Measurements from ENCODE around the gene APBB2. TPM values are rescaled to one million over a fixed set of nuclear protein-coding genes. Genes with fewer than 3 reads are reported as not detected.

APBB2 gene
- total RNA-seq, 1 donor from 2014 or later, result 63.2 TPM

DNA sequence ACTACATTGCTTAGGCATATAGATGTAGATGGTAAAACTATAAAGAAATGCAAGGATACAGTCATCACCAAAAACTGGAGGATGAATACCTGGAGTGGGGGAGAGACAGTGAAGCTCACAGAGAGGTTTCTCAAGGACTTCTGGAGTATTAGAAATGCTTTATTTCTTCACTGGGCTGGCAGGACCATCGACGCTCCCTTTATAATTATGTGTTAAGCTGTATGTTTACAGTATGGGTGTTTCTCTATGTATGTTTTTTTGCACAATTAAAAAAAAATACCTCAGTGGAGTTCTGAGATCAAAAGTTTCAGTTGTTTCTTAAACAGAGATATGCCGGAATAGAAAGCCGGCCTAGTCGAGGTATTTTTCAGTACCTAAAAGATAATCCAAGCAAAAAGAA lies 263.3 kb downstream of the APBB2 start:
- Mint-ChIP-seq H3K4me1 (peaks cover 11% of the 10 kb centered on the region), H3K9me3 (no peaks in the 10 kb centered on the region), H3K4me3 (no peak overlapping the region), H3K36me3 (no peaks in the 10 kb centered on the region), H3K27ac (no peak overlapping the region), H3K27me3 (ENCODE audit: low read depth) (no peaks in the 10 kb centered on the region)
- TF ChIP-seq, protein P1, sequence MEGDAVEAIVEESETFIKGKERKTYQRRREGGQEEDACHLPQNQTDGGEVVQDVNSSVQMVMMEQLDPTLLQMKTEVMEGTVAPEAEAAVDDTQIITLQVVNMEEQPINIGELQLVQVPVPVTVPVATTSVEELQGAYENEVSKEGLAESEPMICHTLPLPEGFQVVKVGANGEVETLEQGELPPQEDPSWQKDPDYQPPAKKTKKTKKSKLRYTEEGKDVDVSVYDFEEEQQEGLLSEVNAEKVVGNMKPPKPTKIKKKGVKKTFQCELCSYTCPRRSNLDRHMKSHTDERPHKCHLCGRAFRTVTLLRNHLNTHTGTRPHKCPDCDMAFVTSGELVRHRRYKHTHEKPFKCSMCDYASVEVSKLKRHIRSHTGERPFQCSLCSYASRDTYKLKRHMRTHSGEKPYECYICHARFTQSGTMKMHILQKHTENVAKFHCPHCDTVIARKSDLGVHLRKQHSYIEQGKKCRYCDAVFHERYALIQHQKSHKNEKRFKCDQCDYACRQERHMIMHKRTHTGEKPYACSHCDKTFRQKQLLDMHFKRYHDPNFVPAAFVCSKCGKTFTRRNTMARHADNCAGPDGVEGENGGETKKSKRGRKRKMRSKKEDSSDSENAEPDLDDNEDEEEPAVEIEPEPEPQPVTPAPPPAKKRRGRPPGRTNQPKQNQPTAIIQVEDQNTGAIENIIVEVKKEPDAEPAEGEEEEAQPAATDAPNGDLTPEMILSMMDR (IDR thresholded peaks at IDR 0.05; ENCODE audit: unreplicated experiment), result no peak
- DNase-seq (ENCODE audit: low spot score in 2 of 2, unreplicated experiment in 2 of 2), result no peak

DNA sequence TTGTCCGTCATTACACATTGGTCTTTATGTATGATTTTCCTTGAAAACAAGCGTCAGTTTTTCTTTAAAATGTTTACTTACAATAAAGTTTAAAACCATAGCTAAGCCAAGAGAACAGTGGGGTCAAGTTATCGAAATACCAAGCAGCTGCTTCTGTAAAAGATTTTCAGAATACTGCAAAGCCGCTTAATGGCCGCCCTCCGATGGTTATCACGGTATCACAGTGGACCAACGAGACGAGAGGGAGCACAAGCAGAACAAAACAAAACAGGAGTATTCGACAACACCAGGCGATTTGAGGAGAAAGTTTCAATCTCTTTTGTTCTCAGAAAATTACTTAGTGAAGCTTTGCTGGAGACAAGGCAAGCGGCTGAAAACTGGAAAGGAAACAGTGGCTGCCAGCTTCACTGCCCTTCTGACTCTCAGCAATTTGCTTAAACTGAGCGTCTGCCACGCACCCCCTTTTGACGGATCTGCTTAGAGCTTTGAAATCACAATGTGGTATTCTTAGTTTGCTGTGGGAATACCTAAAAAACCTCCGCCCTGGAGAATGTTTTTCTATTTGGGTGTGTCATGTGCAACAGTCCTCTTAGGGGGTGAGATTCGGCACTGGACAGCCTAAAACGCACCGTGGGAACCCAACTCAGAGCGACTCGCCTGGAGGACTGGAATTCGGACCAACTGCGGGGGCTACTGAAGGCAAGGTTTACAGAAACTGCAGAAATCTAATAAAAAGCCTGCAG lies 264.8 kb downstream of the APBB2 start:
- H3K4me3 Mint-ChIP-seq, result no peak overlapping the region
- no peaks in the 10 kb centered on the region for H3K36me3 Mint-ChIP-seq
- peaks cover 11% of the 10 kb centered on the region for H3K4me1 Mint-ChIP-seq
- H3K27me3 Mint-ChIP-seq (ENCODE audit: low read depth), result no peaks in the 10 kb centered on the region
- no peaks in the 10 kb centered on the region for H3K9me3 Mint-ChIP-seq
- H3K27ac Mint-ChIP-seq, result no peak overlapping the region
- no peak for DNase-seq (ENCODE audit: low spot score in 2 of 2, unreplicated experiment in 2 of 2)
- TF ChIP-seq, protein P1 (IDR thresholded peaks at IDR 0.05; ENCODE audit: unreplicated experiment), result no peak

DNA sequence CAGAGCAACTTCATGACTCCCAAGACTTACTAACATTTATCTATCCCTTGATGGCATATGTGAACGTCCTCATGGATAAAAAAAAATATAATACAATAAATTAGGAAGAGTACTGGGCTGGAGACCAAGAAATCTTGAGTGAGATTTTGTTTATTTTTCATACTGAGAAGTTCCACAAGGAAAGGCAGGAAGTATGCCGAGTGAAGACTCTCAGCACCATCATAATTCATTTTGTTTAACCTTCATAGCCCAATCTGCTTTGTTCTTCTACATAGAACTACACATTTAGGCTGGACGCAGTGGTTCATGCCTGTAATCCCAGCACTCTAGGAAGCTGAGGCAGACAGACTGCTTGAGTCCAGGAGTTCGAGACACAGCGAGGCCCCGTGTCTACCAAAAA lies 266.3 kb downstream of the APBB2 start:
- TF ChIP-seq, protein P1 (IDR thresholded peaks at IDR 0.05; ENCODE audit: unreplicated experiment), result no peak
- Mint-ChIP-seq H3K9me3 (no peaks in the 10 kb centered on the region), H3K27me3 (ENCODE audit: low read depth) (no peaks in the 10 kb centered on the region), H3K27ac (no peak overlapping the region), H3K36me3 (peaks cover 6% of the 10 kb centered on the region), H3K4me1 (peaks cover 7% of the 10 kb centered on the region), H3K4me3 (no peak overlapping the region)
- no peak for DNase-seq (ENCODE audit: low spot score in 2 of 2, unreplicated experiment in 2 of 2)

DNA sequence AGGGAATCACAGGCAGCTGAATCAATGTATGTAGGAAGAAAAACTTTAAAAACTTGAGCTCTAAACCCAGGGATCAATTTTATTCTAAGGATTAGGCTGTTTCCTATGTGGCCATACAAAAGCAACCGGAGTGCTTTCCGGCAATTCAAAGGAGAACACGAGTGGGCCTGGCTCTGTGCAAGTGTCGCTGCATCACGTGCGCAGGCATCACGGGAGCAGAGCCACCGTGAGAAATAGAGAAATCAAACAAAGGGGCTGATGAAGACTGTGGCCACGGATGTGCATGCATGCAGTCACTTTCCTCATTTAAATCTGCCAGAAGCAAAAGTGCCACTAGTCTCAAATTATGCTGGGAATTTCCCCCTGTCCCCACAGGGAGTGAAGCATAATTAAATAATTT lies 267.7 kb downstream of the APBB2 start:
- no peaks in the 10 kb centered on the region for H3K9me3 Mint-ChIP-seq
- peaks cover 12% of the 10 kb centered on the region for H3K36me3 Mint-ChIP-seq
- H3K4me3 Mint-ChIP-seq, result no peak overlapping the region
- no peak overlapping the region for H3K27ac Mint-ChIP-seq
- TF ChIP-seq, protein P1 (IDR thresholded peaks at IDR 0.05; ENCODE audit: unreplicated experiment), result no peak
- no peaks in the 10 kb centered on the region for H3K27me3 Mint-ChIP-seq (ENCODE audit: low read depth)
- DNase-seq (ENCODE audit: low spot score in 2 of 2, unreplicated experiment in 2 of 2), result no peak
- peaks cover 7% of the 10 kb centered on the region for H3K4me1 Mint-ChIP-seq

DNA sequence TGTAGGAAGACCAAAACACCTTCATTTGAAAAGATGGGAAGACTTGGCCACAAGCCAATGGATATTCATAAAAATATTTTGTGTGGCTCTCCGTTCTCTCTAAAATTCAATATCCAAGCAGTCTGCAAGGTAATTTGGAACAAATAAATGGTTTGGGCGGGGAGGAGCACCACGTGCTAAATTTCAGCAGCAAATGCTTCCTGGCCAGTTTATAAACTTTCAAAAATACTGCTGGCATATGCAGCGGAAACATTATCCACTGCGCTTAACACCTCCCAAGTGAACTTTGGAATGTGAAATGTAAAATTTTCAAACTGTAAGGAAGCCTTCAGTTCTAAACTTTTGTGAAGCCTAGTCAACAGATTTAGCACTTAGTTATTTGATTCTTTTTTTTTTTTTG lies 273.6 kb downstream of the APBB2 start:
- H3K4me1 Mint-ChIP-seq, result peaks cover 5% of the 10 kb centered on the region
- no peaks in the 10 kb centered on the region for H3K9me3 Mint-ChIP-seq
- H3K36me3 Mint-ChIP-seq, result peaks cover 12% of the 10 kb centered on the region
- TF ChIP-seq, protein P1 (IDR thresholded peaks at IDR 0.05; ENCODE audit: unreplicated experiment), result no peak
- H3K27me3 Mint-ChIP-seq (ENCODE audit: low read depth), result no peaks in the 10 kb centered on the region
- no peak overlapping the region for H3K27ac Mint-ChIP-seq
- DNase-seq (ENCODE audit: low spot score in 2 of 2, unreplicated experiment in 2 of 2), result no peak
- H3K4me3 Mint-ChIP-seq, result no peak overlapping the region
